ENCODE results near the gene RNASE13.

RNASE13 gene

DNA sequence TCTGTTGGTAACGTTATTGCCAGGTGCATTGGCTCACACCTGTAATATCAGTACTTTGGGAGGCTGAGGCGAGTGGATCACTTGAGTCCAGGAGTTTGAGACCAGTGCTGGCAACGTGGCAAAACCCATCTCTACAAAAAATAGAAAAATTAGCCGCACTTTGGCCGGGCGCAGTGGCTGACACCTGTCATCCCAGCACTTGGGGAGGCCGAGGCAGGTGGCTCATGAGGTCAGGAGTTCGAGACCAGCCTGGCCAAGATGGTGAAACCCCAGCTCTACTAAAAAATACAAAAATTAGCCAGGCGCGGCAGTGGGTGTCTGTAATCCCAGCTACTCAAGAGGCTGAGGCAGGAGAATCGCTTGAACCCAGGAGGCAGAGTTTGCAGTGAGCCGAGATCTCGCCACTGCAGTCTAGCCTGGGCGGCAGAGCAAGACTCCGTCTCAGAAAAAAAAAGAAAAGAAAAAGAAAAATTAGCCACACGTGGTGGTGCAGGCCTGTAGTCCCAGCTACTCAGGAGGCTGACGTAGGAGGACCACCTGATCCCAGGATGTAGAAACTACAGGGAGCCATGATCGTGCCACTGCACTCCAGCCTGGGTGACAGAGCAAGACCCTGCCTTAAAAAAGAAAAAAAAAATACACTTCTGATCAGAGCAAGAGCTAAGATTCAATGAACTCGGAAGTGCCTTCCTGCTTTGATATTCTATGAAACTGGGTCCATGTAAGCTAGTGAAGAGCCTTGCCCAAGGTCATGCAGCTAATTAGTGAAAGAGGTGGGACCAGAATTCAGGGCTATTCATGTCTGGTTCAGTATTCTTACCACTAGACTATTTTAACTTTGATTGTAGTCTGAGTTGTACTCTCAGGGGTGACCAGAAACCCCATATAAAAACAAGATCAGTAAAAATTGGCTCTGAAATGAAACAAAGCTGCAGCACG, 18.8 kb upstream of the RNASE13 start:
- Histone ChIP-seq H3K79me2 (ENCODE audit: insufficient read depth, low read depth) (no peaks in the 10 kb centered on the region), H3K4me1 (ENCODE audit: low read depth, poor library complexity, severe bottlenecking) (no peaks in the 10 kb centered on the region), H3K36me3 (ENCODE audit: insufficient read depth) (no peaks in the 10 kb centered on the region), H3K27ac (no peak overlapping the region), H4K20me1 (ENCODE audit: insufficient read depth) (no peaks in the 10 kb centered on the region), H3K9ac (no peak overlapping the region), H2AFZ (ENCODE audit: low read depth) (no peak overlapping the region), H3K27me3 (ENCODE audit: insufficient read depth, low read depth) (no peaks in the 10 kb centered on the region), H3K4me3 (IDR thresholded peaks at IDR 0.05; ENCODE audit: insufficient read depth, low read depth, low read length) (no peak overlapping the region), H3K4me2 (no peak overlapping the region)
- TF ChIP-seq, protein P1, sequence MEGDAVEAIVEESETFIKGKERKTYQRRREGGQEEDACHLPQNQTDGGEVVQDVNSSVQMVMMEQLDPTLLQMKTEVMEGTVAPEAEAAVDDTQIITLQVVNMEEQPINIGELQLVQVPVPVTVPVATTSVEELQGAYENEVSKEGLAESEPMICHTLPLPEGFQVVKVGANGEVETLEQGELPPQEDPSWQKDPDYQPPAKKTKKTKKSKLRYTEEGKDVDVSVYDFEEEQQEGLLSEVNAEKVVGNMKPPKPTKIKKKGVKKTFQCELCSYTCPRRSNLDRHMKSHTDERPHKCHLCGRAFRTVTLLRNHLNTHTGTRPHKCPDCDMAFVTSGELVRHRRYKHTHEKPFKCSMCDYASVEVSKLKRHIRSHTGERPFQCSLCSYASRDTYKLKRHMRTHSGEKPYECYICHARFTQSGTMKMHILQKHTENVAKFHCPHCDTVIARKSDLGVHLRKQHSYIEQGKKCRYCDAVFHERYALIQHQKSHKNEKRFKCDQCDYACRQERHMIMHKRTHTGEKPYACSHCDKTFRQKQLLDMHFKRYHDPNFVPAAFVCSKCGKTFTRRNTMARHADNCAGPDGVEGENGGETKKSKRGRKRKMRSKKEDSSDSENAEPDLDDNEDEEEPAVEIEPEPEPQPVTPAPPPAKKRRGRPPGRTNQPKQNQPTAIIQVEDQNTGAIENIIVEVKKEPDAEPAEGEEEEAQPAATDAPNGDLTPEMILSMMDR (conservative IDR thresholded peaks at IDR 0.05; ENCODE audit: low read depth, low read length): no peak

DNA sequence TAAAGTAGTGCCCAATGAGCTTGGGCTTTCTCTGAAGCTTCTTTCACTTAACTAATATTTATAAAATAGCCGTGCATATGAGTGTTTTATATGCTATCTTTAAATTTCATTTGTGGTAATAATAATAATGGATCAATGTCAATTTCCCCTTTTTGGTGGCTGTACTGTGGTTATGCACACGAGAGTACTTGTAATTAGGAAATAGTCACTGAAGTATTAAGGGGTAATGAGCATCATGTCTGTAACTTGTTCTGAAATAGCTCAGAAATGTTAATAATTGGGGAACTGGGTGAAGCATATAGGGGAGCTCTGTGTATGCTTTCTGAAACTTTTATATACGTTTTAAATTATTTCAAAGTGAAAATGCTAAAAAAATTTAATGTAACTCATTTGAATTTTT, 16.0 kb upstream of the RNASE13 start:
- Histone ChIP-seq H3K27ac (no peak overlapping the region), H3K4me1 (ENCODE audit: low read depth, poor library complexity, severe bottlenecking) (no peaks in the 10 kb centered on the region), H3K27me3 (ENCODE audit: insufficient read depth, low read depth) (no peaks in the 10 kb centered on the region), H3K4me3 (IDR thresholded peaks at IDR 0.05; ENCODE audit: insufficient read depth, low read depth, low read length) (no peak overlapping the region), H3K36me3 (ENCODE audit: insufficient read depth) (no peaks in the 10 kb centered on the region), H4K20me1 (ENCODE audit: insufficient read depth) (no peaks in the 10 kb centered on the region), H3K4me2 (no peak overlapping the region), H2AFZ (ENCODE audit: low read depth) (no peak overlapping the region), H3K9ac (no peak overlapping the region), H3K79me2 (ENCODE audit: insufficient read depth, low read depth) (no peaks in the 10 kb centered on the region)
- TF ChIP-seq, protein P1 (conservative IDR thresholded peaks at IDR 0.05; ENCODE audit: low read depth, low read length): no peak

DNA sequence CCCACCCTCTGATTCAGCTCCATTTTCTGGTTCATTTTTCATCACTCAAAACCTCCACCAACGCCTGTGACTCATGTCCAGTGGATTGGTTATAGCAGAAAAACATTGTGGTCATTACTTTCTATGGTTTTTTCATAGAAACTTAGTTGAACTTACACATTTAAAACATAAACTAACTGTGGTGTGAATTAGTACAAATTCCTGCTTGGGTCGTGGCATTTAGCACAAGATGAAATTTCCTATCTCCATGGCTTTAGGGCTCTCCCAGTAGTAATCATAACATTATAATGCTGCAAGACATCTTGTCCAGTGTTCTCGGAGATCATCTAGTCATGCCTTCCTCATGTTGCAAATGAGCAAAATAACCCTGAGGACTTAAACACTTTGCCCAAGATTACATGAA, 14.7 kb upstream of the RNASE13 start:
- H3K9ac ChIP-seq: no peak overlapping the region
- H3K27ac ChIP-seq: no peak overlapping the region
- no peaks in the 10 kb centered on the region for H3K36me3 ChIP-seq (ENCODE audit: insufficient read depth)
- TF ChIP-seq, protein P1 (conservative IDR thresholded peaks at IDR 0.05; ENCODE audit: low read depth, low read length): no peak
- no peak overlapping the region for H3K4me2 ChIP-seq
- no peaks in the 10 kb centered on the region for H3K27me3 ChIP-seq (ENCODE audit: insufficient read depth, low read depth)
- H3K4me1 ChIP-seq (ENCODE audit: low read depth, poor library complexity, severe bottlenecking): no peaks in the 10 kb centered on the region
- no peaks in the 10 kb centered on the region for H4K20me1 ChIP-seq (ENCODE audit: insufficient read depth)
- no peak overlapping the region for H2AFZ ChIP-seq (ENCODE audit: low read depth)
- H3K79me2 ChIP-seq (ENCODE audit: insufficient read depth, low read depth): no peaks in the 10 kb centered on the region
- H3K4me3 ChIP-seq (IDR thresholded peaks at IDR 0.05; ENCODE audit: insufficient read depth, low read depth, low read length): no peak overlapping the region

DNA sequence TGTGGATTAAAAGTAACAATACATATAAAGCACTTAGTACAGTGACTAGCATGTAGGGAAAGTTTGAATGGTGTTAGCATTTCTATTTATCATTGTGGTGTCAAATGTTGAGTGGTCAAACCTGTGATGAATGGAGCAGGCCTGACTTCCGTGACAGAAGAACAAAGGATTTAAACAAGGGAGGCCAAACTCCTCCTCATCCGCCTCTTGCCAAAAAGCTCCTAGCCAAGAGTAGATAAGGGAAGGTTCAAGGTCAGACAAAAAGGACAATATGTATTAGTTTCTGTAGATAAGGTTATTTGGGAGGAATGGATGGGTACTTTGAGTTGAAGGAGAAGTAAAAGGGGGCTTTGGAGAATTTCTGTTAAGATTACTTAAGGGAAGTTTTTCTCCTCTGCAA, 14.0 kb upstream of the RNASE13 start:
- Histone ChIP-seq H3K27ac (no peak overlapping the region), H3K27me3 (ENCODE audit: insufficient read depth, low read depth) (no peaks in the 10 kb centered on the region), H3K9ac (no peak overlapping the region), H3K36me3 (ENCODE audit: insufficient read depth) (no peaks in the 10 kb centered on the region), H3K4me3 (IDR thresholded peaks at IDR 0.05; ENCODE audit: insufficient read depth, low read depth, low read length) (no peak overlapping the region), H3K4me1 (ENCODE audit: low read depth, poor library complexity, severe bottlenecking) (no peaks in the 10 kb centered on the region), H4K20me1 (ENCODE audit: insufficient read depth) (no peaks in the 10 kb centered on the region), H3K4me2 (no peak overlapping the region), H2AFZ (ENCODE audit: low read depth) (no peak overlapping the region), H3K79me2 (ENCODE audit: insufficient read depth, low read depth) (no peaks in the 10 kb centered on the region)
- TF ChIP-seq, protein P1 (conservative IDR thresholded peaks at IDR 0.05; ENCODE audit: low read depth, low read length): no peak
